Thyroid gland (tissue), 4 donors: ENCODE measurements around the gene EEA1.

ENCODE experiments used
- CTCF ChIP-seq, 6 experiments: fragments of 200-600 bp in 3 of 6; fragments of 450-650 bp in 3 of 6; sonication (generic) in 3 of 6; IDR thresholded peaks; one replicate each; pipeline ENCODE4 v1.5.1; 2016 to 2019; ENCODE audit warnings: antibody characterized with exemption in 6 of 6, mild to moderate bottlenecking in 2 of 6, inconsistent platforms in 1 of 6, moderate library complexity in 1 of 6
- POLR2A ChIP-seq, 2 donors: fragments of 450-650 bp; IDR thresholded peaks; one replicate each; pipeline ENCODE4 v1.6.1; 2017; ENCODE audit warnings: antibody characterized with exemption in 2 of 2, mild to moderate bottlenecking in 2 of 2, moderate library complexity in 1 of 2

- TF ChIP-seq CTCF (IDR thresholded peaks at IDR 0.05) (no peak), POLR2A (IDR thresholded peaks at IDR 0.05) (no peak)
Observed at GRCh38 chr12:92859650-92860386, 69.3 kb downstream of the EEA1 start.
